ENCODE data around the gene SLCO3A1.

- TF ChIP-seq, protein P1, sequence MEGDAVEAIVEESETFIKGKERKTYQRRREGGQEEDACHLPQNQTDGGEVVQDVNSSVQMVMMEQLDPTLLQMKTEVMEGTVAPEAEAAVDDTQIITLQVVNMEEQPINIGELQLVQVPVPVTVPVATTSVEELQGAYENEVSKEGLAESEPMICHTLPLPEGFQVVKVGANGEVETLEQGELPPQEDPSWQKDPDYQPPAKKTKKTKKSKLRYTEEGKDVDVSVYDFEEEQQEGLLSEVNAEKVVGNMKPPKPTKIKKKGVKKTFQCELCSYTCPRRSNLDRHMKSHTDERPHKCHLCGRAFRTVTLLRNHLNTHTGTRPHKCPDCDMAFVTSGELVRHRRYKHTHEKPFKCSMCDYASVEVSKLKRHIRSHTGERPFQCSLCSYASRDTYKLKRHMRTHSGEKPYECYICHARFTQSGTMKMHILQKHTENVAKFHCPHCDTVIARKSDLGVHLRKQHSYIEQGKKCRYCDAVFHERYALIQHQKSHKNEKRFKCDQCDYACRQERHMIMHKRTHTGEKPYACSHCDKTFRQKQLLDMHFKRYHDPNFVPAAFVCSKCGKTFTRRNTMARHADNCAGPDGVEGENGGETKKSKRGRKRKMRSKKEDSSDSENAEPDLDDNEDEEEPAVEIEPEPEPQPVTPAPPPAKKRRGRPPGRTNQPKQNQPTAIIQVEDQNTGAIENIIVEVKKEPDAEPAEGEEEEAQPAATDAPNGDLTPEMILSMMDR (IDR thresholded peaks at IDR 0.05): no peak
- TF ChIP-seq POLR2AphosphoS5 (IDR thresholded peaks at IDR 0.05): peak in 1 of 3 donors; percentile 16
Measured at GRCh38 chr15:91947683-91948608, 94.4 kb downstream of the SLCO3A1 start.
